Measurements from ENCODE around the gene GIPR. TPM values are rescaled to one million over a fixed set of nuclear protein-coding genes. Genes with fewer than 3 reads are reported as not detected.

Gene GIPR
- total and polyA plus RNA-seq, 2 of the 13 experiments (the other 11 are each of a cell fraction or from before 2014, with no cell fraction given): 0.15 to 1.2 TPM

DNA sequence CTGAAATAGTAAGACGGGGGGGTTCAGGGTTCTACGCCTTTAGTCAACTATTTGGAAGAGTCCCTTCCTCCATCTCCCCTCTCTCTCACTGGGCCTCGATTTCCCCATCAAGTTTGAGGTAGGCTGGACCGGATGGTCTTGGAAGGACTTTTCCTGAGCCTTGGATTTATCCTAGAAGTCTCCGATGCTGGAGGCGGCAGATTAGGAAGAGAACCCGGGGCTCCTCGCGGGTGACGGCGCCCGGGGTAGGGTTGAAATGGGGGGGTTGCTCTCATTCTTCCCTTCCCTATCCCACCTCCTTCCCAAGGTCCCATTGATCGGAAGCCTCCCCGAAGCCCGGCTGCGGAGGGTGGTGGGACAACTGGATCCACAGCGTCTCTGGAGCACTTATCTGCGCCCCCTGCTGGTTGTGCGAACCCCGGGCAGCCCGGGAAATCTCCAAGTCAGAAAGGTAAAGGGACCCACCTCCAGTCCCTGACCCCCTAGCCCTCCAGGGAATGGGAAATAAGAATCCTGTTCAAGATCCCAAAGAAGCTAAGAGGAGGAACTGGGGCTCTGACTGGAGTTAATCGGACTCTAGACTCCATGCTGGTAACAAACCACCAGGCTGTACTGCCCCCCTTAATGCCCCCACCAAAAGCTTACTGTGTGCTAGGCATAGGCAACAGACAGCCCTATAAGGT, 25.2 kb downstream of the GIPR start (continued):
- peak; percentile 53 for TF ChIP-seq SMC3 (IDR thresholded peaks at IDR 0.05; ENCODE audit: low read length)
- no peak for TF ChIP-seq KMT2B (CRISPR knock-in tag; IDR thresholded peaks at IDR 0.05)
- TF ChIP-seq, protein P1, sequence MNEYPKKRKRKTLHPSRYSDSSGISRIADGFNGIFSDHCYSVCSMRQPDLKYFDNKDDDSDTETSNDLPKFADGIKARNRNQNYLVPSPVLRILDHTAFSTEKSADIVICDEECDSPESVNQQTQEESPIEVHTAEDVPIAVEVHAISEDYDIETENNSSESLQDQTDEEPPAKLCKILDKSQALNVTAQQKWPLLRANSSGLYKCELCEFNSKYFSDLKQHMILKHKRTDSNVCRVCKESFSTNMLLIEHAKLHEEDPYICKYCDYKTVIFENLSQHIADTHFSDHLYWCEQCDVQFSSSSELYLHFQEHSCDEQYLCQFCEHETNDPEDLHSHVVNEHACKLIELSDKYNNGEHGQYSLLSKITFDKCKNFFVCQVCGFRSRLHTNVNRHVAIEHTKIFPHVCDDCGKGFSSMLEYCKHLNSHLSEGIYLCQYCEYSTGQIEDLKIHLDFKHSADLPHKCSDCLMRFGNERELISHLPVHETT (CRISPR knock-in tag; conservative IDR thresholded peaks at IDR 0.05): no peak
- no peak for TF ChIP-seq ZNF878 (CRISPR knock-in tag; IDR thresholded peaks at IDR 0.05)
- TF ChIP-seq, protein P2, sequence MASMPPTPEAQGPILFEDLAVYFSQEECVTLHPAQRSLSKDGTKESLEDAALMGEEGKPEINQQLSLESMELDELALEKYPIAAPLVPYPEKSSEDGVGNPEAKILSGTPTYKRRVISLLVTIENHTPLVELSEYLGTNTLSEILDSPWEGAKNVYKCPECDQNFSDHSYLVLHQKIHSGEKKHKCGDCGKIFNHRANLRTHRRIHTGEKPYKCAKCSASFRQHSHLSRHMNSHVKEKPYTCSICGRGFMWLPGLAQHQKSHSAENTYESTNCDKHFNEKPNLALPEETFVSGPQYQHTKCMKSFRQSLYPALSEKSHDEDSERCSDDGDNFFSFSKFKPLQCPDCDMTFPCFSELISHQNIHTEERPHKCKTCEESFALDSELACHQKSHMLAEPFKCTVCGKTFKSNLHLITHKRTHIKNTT (CRISPR knock-in tag; IDR thresholded peaks at IDR 0.05): no peak
- TF ChIP-seq, protein P3, sequence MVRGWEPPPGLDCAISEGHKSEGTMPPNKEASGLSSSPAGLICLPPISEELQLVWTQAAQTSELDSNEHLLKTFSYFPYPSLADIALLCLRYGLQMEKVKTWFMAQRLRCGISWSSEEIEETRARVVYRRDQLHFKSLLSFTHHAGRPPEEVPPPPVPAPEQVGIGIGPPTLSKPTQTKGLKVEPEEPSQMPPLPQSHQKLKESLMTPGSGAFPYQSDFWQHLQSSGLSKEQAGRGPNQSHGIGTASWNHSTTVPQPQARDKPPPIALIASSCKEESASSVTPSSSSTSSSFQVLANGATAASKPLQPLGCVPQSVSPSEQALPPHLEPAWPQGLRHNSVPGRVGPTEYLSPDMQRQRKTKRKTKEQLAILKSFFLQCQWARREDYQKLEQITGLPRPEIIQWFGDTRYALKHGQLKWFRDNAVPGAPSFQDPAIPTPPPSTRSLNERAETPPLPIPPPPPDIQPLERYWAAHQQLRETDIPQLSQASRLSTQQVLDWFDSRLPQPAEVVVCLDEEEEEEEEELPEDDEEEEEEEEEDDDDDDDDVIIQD (CRISPR knock-in tag; IDR thresholded peaks at IDR 0.05; ENCODE audit: low read depth): no peak
- TF ChIP-seq, protein P4, sequence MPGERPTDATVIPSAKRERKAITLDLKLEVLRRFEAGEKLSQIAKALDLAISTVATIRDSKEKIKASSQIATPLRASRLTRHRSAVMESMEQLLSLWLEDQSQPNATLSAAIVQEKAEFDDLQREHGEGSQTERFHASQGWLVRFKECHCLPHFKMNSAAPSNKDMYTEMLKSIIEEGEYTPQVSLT (CRISPR knock-in tag; IDR thresholded peaks at IDR 0.05; ENCODE audit: borderline replicate concordance, low read depth): no peak
- TF ChIP-seq ZNF780A (CRISPR knock-in tag; IDR thresholded peaks at IDR 0.05): no peak; the same call in 1 of the 2 replicates
- peak; percentile 45; the same call in 1 of the 2 replicates for TF ChIP-seq RAD21 (CRISPR knock-in tag; IDR thresholded peaks at IDR 0.05)
- TF ChIP-seq CHCHD3 (CRISPR knock-in tag; IDR thresholded peaks at IDR 0.05): no peak
- TF ChIP-seq THAP11 (CRISPR knock-in tag; IDR thresholded peaks at IDR 0.05): peak; percentile 44
- no peak for TF ChIP-seq ZNF12 (CRISPR knock-in tag; IDR thresholded peaks at IDR 0.05)
- TF ChIP-seq, protein P5, sequence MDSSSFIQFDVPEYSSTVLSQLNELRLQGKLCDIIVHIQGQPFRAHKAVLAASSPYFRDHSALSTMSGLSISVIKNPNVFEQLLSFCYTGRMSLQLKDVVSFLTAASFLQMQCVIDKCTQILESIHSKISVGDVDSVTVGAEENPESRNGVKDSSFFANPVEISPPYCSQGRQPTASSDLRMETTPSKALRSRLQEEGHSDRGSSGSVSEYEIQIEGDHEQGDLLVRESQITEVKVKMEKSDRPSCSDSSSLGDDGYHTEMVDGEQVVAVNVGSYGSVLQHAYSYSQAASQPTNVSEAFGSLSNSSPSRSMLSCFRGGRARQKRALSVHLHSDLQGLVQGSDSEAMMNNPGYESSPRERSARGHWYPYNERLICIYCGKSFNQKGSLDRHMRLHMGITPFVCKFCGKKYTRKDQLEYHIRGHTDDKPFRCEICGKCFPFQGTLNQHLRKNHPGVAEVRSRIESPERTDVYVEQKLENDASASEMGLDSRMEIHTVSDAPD (CRISPR knock-in tag; IDR thresholded peaks at IDR 0.05): no peak
- no peak for TF ChIP-seq ZNF83 (CRISPR knock-in tag; IDR thresholded peaks at IDR 0.05; ENCODE audit: borderline replicate concordance)
- peak; percentile 66 for TF ChIP-seq ZNF768 (CRISPR knock-in tag; IDR thresholded peaks at IDR 0.05)
- no peak for TF ChIP-seq SMARCE1 (IDR thresholded peaks at IDR 0.05; ENCODE audit: borderline replicate concordance)
- TF ChIP-seq STAT5B (CRISPR knock-in tag; IDR thresholded peaks at IDR 0.05): no peak
- no peak for TF ChIP-seq HDAC2 (CRISPR knock-in tag; IDR thresholded peaks at IDR 0.05)
- no peak for TF ChIP-seq ZNF724P (CRISPR knock-in tag; IDR thresholded peaks at IDR 0.05; ENCODE audit: borderline replicate concordance)
- TF ChIP-seq, protein P6, sequence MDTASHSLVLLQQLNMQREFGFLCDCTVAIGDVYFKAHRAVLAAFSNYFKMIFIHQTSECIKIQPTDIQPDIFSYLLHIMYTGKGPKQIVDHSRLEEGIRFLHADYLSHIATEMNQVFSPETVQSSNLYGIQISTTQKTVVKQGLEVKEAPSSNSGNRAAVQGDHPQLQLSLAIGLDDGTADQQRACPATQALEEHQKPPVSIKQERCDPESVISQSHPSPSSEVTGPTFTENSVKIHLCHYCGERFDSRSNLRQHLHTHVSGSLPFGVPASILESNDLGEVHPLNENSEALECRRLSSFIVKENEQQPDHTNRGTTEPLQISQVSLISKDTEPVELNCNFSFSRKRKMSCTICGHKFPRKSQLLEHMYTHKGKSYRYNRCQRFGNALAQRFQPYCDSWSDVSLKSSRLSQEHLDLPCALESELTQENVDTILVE (CRISPR knock-in tag; IDR thresholded peaks at IDR 0.05): 0 out of 2 replicates have a peak, but pooled peaks have one; percentile 19
- TF ChIP-seq, protein P7, sequence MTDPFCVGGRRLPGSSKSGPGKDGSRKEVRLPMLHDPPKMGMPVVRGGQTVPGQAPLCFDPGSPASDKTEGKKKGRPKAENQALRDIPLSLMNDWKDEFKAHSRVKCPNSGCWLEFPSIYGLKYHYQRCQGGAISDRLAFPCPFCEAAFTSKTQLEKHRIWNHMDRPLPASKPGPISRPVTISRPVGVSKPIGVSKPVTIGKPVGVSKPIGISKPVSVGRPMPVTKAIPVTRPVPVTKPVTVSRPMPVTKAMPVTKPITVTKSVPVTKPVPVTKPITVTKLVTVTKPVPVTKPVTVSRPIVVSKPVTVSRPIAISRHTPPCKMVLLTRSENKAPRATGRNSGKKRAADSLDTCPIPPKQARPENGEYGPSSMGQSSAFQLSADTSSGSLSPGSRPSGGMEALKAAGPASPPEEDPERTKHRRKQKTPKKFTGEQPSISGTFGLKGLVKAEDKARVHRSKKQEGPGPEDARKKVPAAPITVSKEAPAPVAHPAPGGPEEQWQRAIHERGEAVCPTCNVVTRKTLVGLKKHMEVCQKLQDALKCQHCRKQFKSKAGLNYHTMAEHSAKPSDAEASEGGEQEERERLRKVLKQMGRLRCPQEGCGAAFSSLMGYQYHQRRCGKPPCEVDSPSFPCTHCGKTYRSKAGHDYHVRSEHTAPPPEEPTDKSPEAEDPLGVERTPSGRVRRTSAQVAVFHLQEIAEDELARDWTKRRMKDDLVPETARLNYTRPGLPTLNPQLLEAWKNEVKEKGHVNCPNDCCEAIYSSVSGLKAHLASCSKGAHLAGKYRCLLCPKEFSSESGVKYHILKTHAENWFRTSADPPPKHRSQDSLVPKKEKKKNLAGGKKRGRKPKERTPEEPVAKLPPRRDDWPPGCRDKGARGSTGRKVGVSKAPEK (CRISPR knock-in tag; IDR thresholded peaks at IDR 0.05; ENCODE audit: borderline replicate concordance): no peak
